GM12878 (cell line): ENCODE measurements around the gene OCA2. TPM values are rescaled to one million over a fixed set of nuclear protein-coding genes. Genes with fewer than 3 reads are reported as not detected.

Experiments used
- ATAC-seq: fragments of 200-7000 bp; cut with Tn5 transposase; 3 replicates; pipeline ENCODE4 v1.9.1; 2020; ENCODE audit warnings: mild to moderate bottlenecking, moderate library complexity
- BruUV-seq: library from RNA; stranded (reverse); fragments of 400-500 nt; replicated peaks from 2 replicates; lab custom pipeline; 2021; lab: Mats Ljungman, UMichigan
- CTCF ChIA-PET: fragments of 300-600 bp; sonication (Branson Sonifier 250); formaldehyde crosslinking; extraction: SDS; loops from one replicate; lab custom pipeline; 2021; ENCODE audit warnings: inconsistent platforms; lab: Yijun Ruan, JAX
- POLR2A ChIA-PET: fragments of 350-600 bp; formaldehyde crosslinking; extraction: SDS; loops from one replicate; lab custom pipeline; 2021; ENCODE audit warnings: inconsistent platforms; lab: Charles Lee
- RAD21 ChIA-PET: fragments of 300-600 bp; sonication (Branson Sonifier 250); formaldehyde crosslinking; loops from one replicate; lab custom pipeline; 2023; ENCODE audit warnings: antibody characterized with exemption; ENCODE audit not compliant: unreplicated experiment; lab: Charles Lee
- SMC1A ChIA-PET: fragments of 300-600 bp; sonication (Branson Sonifier 250); formaldehyde crosslinking; loops from one replicate; lab custom pipeline; 2023; ENCODE audit not compliant: unreplicated experiment, uncharacterized antibody; lab: Charles Lee
- DNase-seq: peaks from one replicate; pipeline ENCODE4 v3.0.0-alpha.2; 2011; ENCODE audit warnings: low read depth, low spot score
- FAIRE-seq: peaks from 3 replicates; lab custom pipeline; 2011; peaks lifted over from hg19 to GRCh38; lab: Jason Lieb, UNC
- H2AFZ ChIP-seq: 2 replicates; pipeline ENCODE4 v1.6.0; 2011; ENCODE audit warnings: low read depth, low read length, control low read depth; ENCODE audit not compliant: control insufficient read depth
- H3K27ac ChIP-seq: 2 replicates; pipeline ENCODE4 v1.5.1; 2011; ENCODE audit warnings: control low read depth; ENCODE audit not compliant: control insufficient read depth, insufficient read depth
- H3K27me3 ChIP-seq, 2 experiments: replicated peaks in 1 of 2; 2 replicates each; pipeline versions ENCODE4 v1.6.0 to v1.6.1; 2011; ENCODE audit warnings: low read length in 1 of 2; ENCODE audit not compliant: control insufficient read depth in 2 of 2, insufficient read depth in 2 of 2
- H3K36me3 ChIP-seq, 2 experiments: 2 replicates each; pipeline ENCODE4 v1.5.1; 2011; ENCODE audit warnings: low read length in 1 of 2; ENCODE audit not compliant: control insufficient read depth in 2 of 2, insufficient read depth in 2 of 2
- H3K4me1 ChIP-seq: 2 replicates; pipeline ENCODE4 v1.6.1; 2011; ENCODE audit warnings: mild to moderate bottlenecking, low read length, moderate library complexity, mixed read lengths; ENCODE audit not compliant: control insufficient read depth, insufficient read depth
- H3K4me2 ChIP-seq: 2 replicates; pipeline ENCODE4 v1.6.0; 2011; ENCODE audit warnings: control low read depth; ENCODE audit not compliant: control insufficient read depth, insufficient read depth
- H3K4me3 ChIP-seq: fragments of 200-600 bp; sonication (generic); 2 replicates; pipeline ENCODE4 v1.5.1; 2016
- H3K79me2 ChIP-seq: 2 replicates; pipeline ENCODE4 v1.6.0; 2011; ENCODE audit warnings: low read length; ENCODE audit not compliant: control insufficient read depth, insufficient read depth
- H3K9ac ChIP-seq: 2 replicates; pipeline ENCODE4 v1.8.0; 2011; ENCODE audit warnings: low read length, control low read depth, mixed read lengths; ENCODE audit not compliant: control insufficient read depth, insufficient read depth
- H3K9me3 ChIP-seq: replicated peaks from 3 replicates; pipeline ENCODE4 v1.5.1; 2011; ENCODE audit warnings: mild to moderate bottlenecking, low read length; ENCODE audit not compliant: control insufficient read depth, insufficient read depth
- H4K20me1 ChIP-seq: 2 replicates; pipeline ENCODE4 v1.6.0; 2011; ENCODE audit not compliant: control insufficient read depth, insufficient read depth
- ATF7 ChIP-seq: fragments of 450-650 bp; IDR thresholded peaks from 2 replicates; pipeline ENCODE4 v1.6.1; 2016; ENCODE audit warnings: low read depth, mild to moderate bottlenecking
- CEBPB ChIP-seq, 2 experiments: fragments of 150-350 bp in 1 of 2; IDR thresholded peaks; 2 replicates each; pipeline ENCODE4 v1.6.1; 2012 to 2014; ENCODE audit warnings: low read depth in 2 of 2, low read length in 2 of 2, borderline replicate concordance in 1 of 2, inconsistent platforms in 1 of 2
- JUNB ChIP-seq: IDR thresholded peaks from 2 replicates; pipeline ENCODE4 v1.6.1; 2016; ENCODE audit warnings: antibody characterized with exemption, mild to moderate bottlenecking
- KLF5 ChIP-seq: fragments of 450-650 bp; IDR thresholded peaks from 2 replicates; pipeline ENCODE4 v1.6.1; 2014; ENCODE audit warnings: mild to moderate bottlenecking; ENCODE audit not compliant: partially characterized antibody
- MEF2A ChIP-seq: IDR thresholded peaks from 2 replicates; pipeline ENCODE4 v1.6.1; 2011; ENCODE audit warnings: low read depth, mild to moderate bottlenecking, low read length, moderate library complexity; ENCODE audit not compliant: insufficient read depth
- MTA3 ChIP-seq: IDR thresholded peaks from 2 replicates; pipeline ENCODE4 v1.6.1; 2012; ENCODE audit warnings: low read length, inconsistent platforms, borderline replicate concordance
- RELA ChIP-seq: fragments of 450-650 bp; IDR thresholded peaks from 2 replicates; pipeline ENCODE4 v1.8.0; 2014; ENCODE audit warnings: borderline replicate concordance; ENCODE audit not compliant: partially characterized antibody
- SMAD5 ChIP-seq: IDR thresholded peaks from 2 replicates; pipeline ENCODE4 v1.6.1; 2016; ENCODE audit warnings: antibody characterized with exemption, low read depth
- STAT1 ChIP-seq: fragments of 450-650 bp; conservative IDR thresholded peaks from 2 replicates; pipeline ENCODE4 v1.6.1; 2014; ENCODE audit warnings: antibody characterized with exemption, mild to moderate bottlenecking
- SUPT20H ChIP-seq: IDR thresholded peaks from 2 replicates; pipeline ENCODE4 v1.6.1; 2011; ENCODE audit warnings: low read depth, mild to moderate bottlenecking, low read length, moderate library complexity, borderline replicate concordance; ENCODE audit not compliant: control insufficient read depth
- TARDBP ChIP-seq: IDR thresholded peaks from 2 replicates; pipeline ENCODE4 v1.6.1; 2016; ENCODE audit warnings: borderline replicate concordance
- ZZZ3 ChIP-seq: IDR thresholded peaks from 2 replicates; pipeline ENCODE4 v1.6.1; 2011; ENCODE audit warnings: low read depth; ENCODE audit not compliant: control insufficient read depth, insufficient read length
- WGBS: methylation state at CpG from one replicate; pipeline ENCODE4 v1.1.6; 2016; ENCODE audit warnings: low lambda C conversion rate; ENCODE audit not compliant: insufficient replicate concordance, insufficient coverage; ENCODE audit errors: missing lambda C conversion rate; 5-methylcytosine and 5-hydroxymethylcytosine counted together
- in situ Hi-C: fragments of 300-500 bp; cut with MboI; formaldehyde crosslinking; loops from 9 replicates; pipeline ENCODE4 v1.14.3; 2018; ENCODE audit warnings: mixed read lengths
- intact Hi-C: fragments of 100-400 bp; cut with micrococcal nuclease; formaldehyde crosslinking; loops from one replicate; pipeline ENCODE4 v1.14.2; 2022; ENCODE audit not compliant: unreplicated experiment
- polyA plus RNA-seq, 11 experiments: library from polyadenylated mRNA; depleted of rRNA in 4 of 11; unstranded in 6 of 11; stranded (reverse) in 5 of 11; fragments of >200 nt; fragmentation: Nextera tagmentation in 4 of 11; fragmentation: Illumina TruSeq in 1 of 11; extraction: Ambion mirVana in 4 of 11; extraction: Trizol in 1 of 11; gene quantifications; 1 replicate in 1 of 11; 2 replicates in 10 of 11; pipeline versions ENCODE4 v1.2.1 to v1.2.3, GENCODE V29; 2011 to 2016; ENCODE audit warnings: inconsistent platforms in 2 of 11, missing spikeins in 2 of 11, low read depth in 1 of 11
- total RNA-seq, 4 experiments: library from RNA; depleted of rRNA in 3 of 4; stranded (reverse); fragments of >200 nt in 3 of 4; fragmentation: Illumina TruSeq in 1 of 4; extraction: Trizol in 1 of 4; gene quantifications; 2 replicates each; pipeline versions ENCODE4 v1.2.1 to v1.2.3, GENCODE V29; 2013 to 2021
- TF ChIP-seq, protein P1 (sequence below): IDR thresholded peaks from 2 replicates; pipeline ENCODE4 v1.6.1; 2011; ENCODE audit warnings: borderline replicate concordance, low read depth, mild to moderate bottlenecking, moderate library complexity, mixed read lengths, low read length; ENCODE audit not compliant: insufficient read depth; ENCODE audit errors: extremely low read length

Gene OCA2
- total and polyA plus RNA-seq, 10 of the 15 experiments (the other 5 are each of a cell fraction or from before 2014, with no cell fraction given): 0.04 to 1.8 TPM; not detected in 8

DNA sequence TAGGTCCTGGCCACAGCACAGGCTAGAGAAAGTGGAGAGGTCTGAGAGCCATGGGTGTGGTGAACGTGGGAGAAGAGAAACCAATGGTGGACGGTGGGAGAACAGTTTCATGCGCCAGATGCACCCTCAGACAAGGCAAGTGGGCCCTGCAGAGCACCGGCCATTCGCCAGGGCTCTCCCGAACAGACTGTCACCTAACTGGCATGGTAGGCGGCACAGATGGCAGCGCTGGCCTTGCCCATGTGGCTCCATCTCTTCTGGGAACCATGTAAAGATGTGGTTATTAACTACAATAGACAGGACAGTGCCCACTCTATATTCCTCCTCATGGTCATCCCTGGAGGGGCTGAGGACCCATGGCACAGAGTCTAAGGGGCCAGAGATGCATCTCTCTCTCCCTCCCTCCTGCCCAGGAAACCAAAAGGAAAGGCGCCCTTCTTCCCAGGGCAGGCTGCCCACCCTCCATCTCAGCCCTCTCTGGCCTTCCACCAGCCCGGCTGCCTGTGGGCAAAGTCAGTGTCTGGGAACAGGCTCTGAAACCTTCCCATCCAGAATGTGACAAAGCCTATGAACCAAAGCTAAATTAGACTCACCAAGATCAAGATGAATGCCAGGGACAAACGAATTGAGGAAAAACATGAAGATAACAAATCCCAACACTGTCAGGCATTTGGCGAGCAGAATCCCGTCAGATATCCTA, 147.8 kb downstream of the OCA2 start:
- POLR2A ChIA-PET: no interaction called here
- ATAC-seq: no peak
- no peak for TF ChIP-seq JUNB
- TF ChIP-seq STAT1: no peak
- TF ChIP-seq, all 136 proteins: peak for 0
- H3K27ac ChIP-seq: no peak overlapping the region
- no peak overlapping the region for H2AFZ ChIP-seq
- no peaks in the 10 kb centered on the region for H3K36me3 ChIP-seq
- DNase-seq (no peak), FAIRE-seq (no peak)
- ChIA-PET CTCF (no interaction called here), SMC1A (no interaction called here), RAD21 (no interaction called here)
- no peak overlapping the region for H3K9ac ChIP-seq
- no TSS peak for BruUV-seq
- in situ Hi-C loops: no loop called here
- WGBS: 54% methylated on average over 13 of the region's 13 CpGs
- H3K9me3 ChIP-seq: no peaks in the 10 kb centered on the region; the same call in 2 of the 3 replicates
- H3K79me2 ChIP-seq: no peaks in the 10 kb centered on the region
- no peak overlapping the region for H3K4me3 ChIP-seq
- no peaks in the 10 kb centered on the region for H3K27me3 ChIP-seq
- intact Hi-C loops: no loop called here
- no peaks in the 10 kb centered on the region for H4K20me1 ChIP-seq
- no peaks in the 10 kb centered on the region for H3K4me1 ChIP-seq
- H3K4me2 ChIP-seq: no peak overlapping the region

- Histone ChIP-seq H4K20me1 (no peaks in the 10 kb centered on the region), H3K9ac (no peak overlapping the region), H3K27ac (no peak overlapping the region), H3K79me2 (no peaks in the 10 kb centered on the region), H3K4me1 (no peaks in the 10 kb centered on the region), H2AFZ (no peak overlapping the region), H3K4me2 (no peak overlapping the region), H3K36me3 (no peaks in the 10 kb centered on the region), H3K27me3 (no peaks in the 10 kb centered on the region), H3K9me3 (no peaks in the 10 kb centered on the region; the same call in 2 of the 3 replicates), H3K4me3 (no peak overlapping the region)
- intact Hi-C loops: no loop called here
- WGBS: 42% methylated on average over 10 of the region's 10 CpGs
- BruUV-seq: no TSS peak
- TF ChIP-seq KLF5 (no peak), CEBPB (IDR thresholded peaks at IDR 0.05; ENCODE audit: borderline replicate concordance in 1 of 2, low read depth in 2 of 2, low read length in 2 of 2) (no peak), MEF2A (no peak), TARDBP (no peak), ATF7 (no peak), SMAD5 (no peak), MTA3 (no peak), ZZZ3 (no peak), SUPT20H (no peak), RELA (no peak)
- TF ChIP-seq, protein P1, sequence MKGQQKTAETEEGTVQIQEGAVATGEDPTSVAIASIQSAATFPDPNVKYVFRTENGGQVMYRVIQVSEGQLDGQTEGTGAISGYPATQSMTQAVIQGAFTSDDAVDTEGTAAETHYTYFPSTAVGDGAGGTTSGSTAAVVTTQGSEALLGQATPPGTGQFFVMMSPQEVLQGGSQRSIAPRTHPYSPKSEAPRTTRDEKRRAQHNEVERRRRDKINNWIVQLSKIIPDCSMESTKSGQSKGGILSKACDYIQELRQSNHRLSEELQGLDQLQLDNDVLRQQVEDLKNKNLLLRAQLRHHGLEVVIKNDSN: no peak
- in situ Hi-C loops: no loop called here
- SMC1A ChIA-PET: no interaction called here
- FAIRE-seq (no peak), DNase-seq (no peak), ATAC-seq (no peak)
- RAD21 ChIA-PET: no interaction called here
- CTCF ChIA-PET: no interaction called here
- POLR2A ChIA-PET: no interaction called here
These were observed 150.0 kb downstream of the OCA2 start for GRCh38 chr15:27949089-27949488.
